IgD-negative memory B cell (primary cell): ENCODE results near the gene DNAJB1. TPM values are rescaled to one million over a fixed set of nuclear protein-coding genes. Genes with fewer than 3 reads are reported as not detected.
A peak's percentile ranks its signal among the peaks of the same experiment; 100 is the strongest.
"Not testable (repeated sequence)": the region's sequence is repeated elsewhere in the genome, so short reads cannot be mapped to it uniquely, and the experiment has no call there.

ENCODE experiments used
- H3K27ac Mint-ChIP-seq, 3 donors: one replicate each; pipeline ENCODE4 v1.8.0; 2020 to 2022; ENCODE audit warnings: mild to moderate bottlenecking in 3 of 3, mixed read lengths in 3 of 3, moderate library complexity in 1 of 3
- H3K27me3 Mint-ChIP-seq: one replicate; pipeline ENCODE4 v1.8.0; 2021; ENCODE audit warnings: mixed read lengths
- H3K36me3 Mint-ChIP-seq: one replicate; pipeline ENCODE4 v1.8.0; 2020; ENCODE audit warnings: mild to moderate bottlenecking, mixed read lengths
- H3K4me1 Mint-ChIP-seq, 3 donors: one replicate each; pipeline ENCODE4 v1.8.0; 2020 to 2022; ENCODE audit warnings: mixed read lengths in 3 of 3, mild to moderate bottlenecking in 1 of 3
- H3K4me3 Mint-ChIP-seq, 4 donors: one replicate each; pipeline ENCODE4 v1.8.0; 2020 to 2022; ENCODE audit warnings: mild to moderate bottlenecking in 4 of 4, mixed read lengths in 4 of 4, moderate library complexity in 3 of 4
- H3K9me3 Mint-ChIP-seq, 3 donors: one replicate each; pipeline ENCODE4 v1.8.0; 2020 to 2021; ENCODE audit warnings: mixed read lengths in 3 of 3, mild to moderate bottlenecking in 1 of 3
- polyA plus RNA-seq: library from polyadenylated mRNA; unstranded; fragments of 300-500 nt; fragmentation: Illumina TruSeq; gene quantifications from one replicate; pipeline ENCODE4 v1.2.3, GENCODE V29; 2021

The DNAJB1 gene
- polyA plus RNA-seq, result 77.1 TPM

GRCh38 chr19:14517840-14518505, at the start of gene DNAJB1:
TSS of gene DNAJB1 (minus strand) at chr19:14518397. CDS start at chr19:14518349, 48 bp downstream.
- Mint-ChIP-seq H3K36me3 (peaks cover 2% of the 10 kb centered on the region), H3K27me3 (no peaks in the 10 kb centered on the region), H3K4me3 (peak within 1 kb of the TSS; percentile 93 to 98 (median 94)), H3K27ac (peak within 1 kb of the TSS; percentile 95 to 99 (median 97)), H3K4me1 (peaks cover 27 to 44% (median 39%) of the 10 kb centered on the region in 3 donors), H3K9me3 (no peaks in the 10 kb centered on the region)

- H3K36me3 Mint-ChIP-seq, result peaks cover 2% of the 10 kb centered on the region
- H3K4me3 Mint-ChIP-seq, result peak overlapping the region in 1 of 4 donors; percentile 85
- no peak overlapping the region for H3K27ac Mint-ChIP-seq
- H3K4me1 Mint-ChIP-seq, result peaks cover 12 to 22% (median 14%) of the 10 kb centered on the region in 3 donors
- no peaks in the 10 kb centered on the region for H3K9me3 Mint-ChIP-seq
- no peaks in the 10 kb centered on the region for H3K27me3 Mint-ChIP-seq
Measured at GRCh38 chr19:14567079-14567478, 48.9 kb upstream of the DNAJB1 start.

- peaks cover 10 to 18% (median 15%) of the 10 kb centered on the region in 3 donors for H3K4me1 Mint-ChIP-seq
- no peaks in the 10 kb centered on the region for H3K27me3 Mint-ChIP-seq
- no peak overlapping the region for H3K27ac Mint-ChIP-seq
- peaks cover 2% of the 10 kb centered on the region for H3K36me3 Mint-ChIP-seq
- H3K9me3 Mint-ChIP-seq, result no peaks in the 10 kb centered on the region
- no peak overlapping the region for H3K4me3 Mint-ChIP-seq
Measured at GRCh38 chr19:14566712-14567077, 48.5 kb upstream of the DNAJB1 start.

GRCh38 chr19:14565765-14566711, 47.8 kb upstream of the DNAJB1 start:
- H3K36me3 Mint-ChIP-seq, result peaks cover 2% of the 10 kb centered on the region
- no peak overlapping the region for H3K4me3 Mint-ChIP-seq
- H3K27me3 Mint-ChIP-seq, result no peaks in the 10 kb centered on the region
- H3K9me3 Mint-ChIP-seq, result no peaks in the 10 kb centered on the region
- peaks cover 8 to 19% (median 13%) of the 10 kb centered on the region in 3 donors for H3K4me1 Mint-ChIP-seq
- H3K27ac Mint-ChIP-seq, result no peak overlapping the region

- H3K9me3 Mint-ChIP-seq, result no peaks in the 10 kb centered on the region
- H3K27ac Mint-ChIP-seq, result no peak overlapping the region
- H3K27me3 Mint-ChIP-seq, result no peaks in the 10 kb centered on the region
- H3K4me3 Mint-ChIP-seq, result no peak overlapping the region
- H3K36me3 Mint-ChIP-seq, result peaks cover 2% of the 10 kb centered on the region
- H3K4me1 Mint-ChIP-seq, result peaks cover 8 to 19% (median 13%) of the 10 kb centered on the region in 3 donors
Measured at GRCh38 chr19:14565298-14565679, 47.1 kb upstream of the DNAJB1 start.

- not testable (repeated sequence) for H3K4me3 Mint-ChIP-seq, H3K27ac Mint-ChIP-seq
- H3K4me1 Mint-ChIP-seq, result peaks cover 8 to 18% (median 13%) of the 10 kb centered on the region in 3 donors
Measured at GRCh38 chr19:14564652-14565297, 46.6 kb upstream of the DNAJB1 start.

GRCh38 chr19:14563989-14564651, 45.9 kb upstream of the DNAJB1 start:
- H3K9me3 Mint-ChIP-seq, result no peaks in the 10 kb centered on the region
- H3K27me3 Mint-ChIP-seq, result no peaks in the 10 kb centered on the region
- H3K27ac Mint-ChIP-seq, result peak overlapping the region in 1 of 3 donors; percentile 59
- H3K4me3 Mint-ChIP-seq, result no peak overlapping the region
- H3K36me3 Mint-ChIP-seq, result no peaks in the 10 kb centered on the region
- peaks cover 8 to 16% (median 8%) of the 10 kb centered on the region in 3 donors for H3K4me1 Mint-ChIP-seq

More at GRCh38 chr19:14564652-14565297, 46.6 kb upstream of the DNAJB1 start:
- H3K27me3 Mint-ChIP-seq, H3K9me3 Mint-ChIP-seq, H3K36me3 Mint-ChIP-seq: not testable (repeated sequence)

GRCh38 chr19:14563590-14563926, 45.4 kb upstream of the DNAJB1 start:
- Mint-ChIP-seq H3K36me3 (no peaks in the 10 kb centered on the region), H3K4me3 (no peak overlapping the region), H3K27ac (no peak overlapping the region), H3K9me3 (no peaks in the 10 kb centered on the region), H3K4me1 (peaks cover 8 to 15% (median 8%) of the 10 kb centered on the region in 3 donors), H3K27me3 (no peaks in the 10 kb centered on the region)

- peak overlapping the region in 1 of 3 donors; percentile 86 for H3K27ac Mint-ChIP-seq
- no peaks in the 10 kb centered on the region for H3K36me3 Mint-ChIP-seq
- no peaks in the 10 kb centered on the region for H3K9me3 Mint-ChIP-seq
- H3K4me1 Mint-ChIP-seq, result peaks cover 4 to 14% (median 4%) of the 10 kb centered on the region in 3 donors
- H3K27me3 Mint-ChIP-seq, result no peaks in the 10 kb centered on the region
- no peak overlapping the region for H3K4me3 Mint-ChIP-seq
Measured at GRCh38 chr19:14562660-14563589, 44.7 kb upstream of the DNAJB1 start.

- H3K27ac Mint-ChIP-seq, result no peak overlapping the region
- no peaks in the 10 kb centered on the region for H3K27me3 Mint-ChIP-seq
- H3K4me3 Mint-ChIP-seq, result no peak overlapping the region
- no peaks in the 10 kb centered on the region for H3K36me3 Mint-ChIP-seq
- H3K4me1 Mint-ChIP-seq, result peaks cover 4 to 7% (median 4%) of the 10 kb centered on the region in 3 donors
- H3K9me3 Mint-ChIP-seq, result no peaks in the 10 kb centered on the region
Measured at GRCh38 chr19:14561847-14562351, 43.7 kb upstream of the DNAJB1 start.

- Mint-ChIP-seq H3K27ac (no peak overlapping the region), H3K36me3 (no peaks in the 10 kb centered on the region), H3K27me3 (no peaks in the 10 kb centered on the region), H3K4me3 (no peak overlapping the region), H3K4me1 (peaks cover 8 to 13% (median 9%) of the 10 kb centered on the region in 3 donors), H3K9me3 (no peaks in the 10 kb centered on the region)
Measured at GRCh38 chr19:14561249-14561648, 43.1 kb upstream of the DNAJB1 start.

- no peaks in the 10 kb centered on the region for H3K27me3 Mint-ChIP-seq
- H3K36me3 Mint-ChIP-seq, result no peaks in the 10 kb centered on the region
- H3K9me3 Mint-ChIP-seq, result no peaks in the 10 kb centered on the region
- peaks cover 8 to 13% (median 13%) of the 10 kb centered on the region in 3 donors for H3K4me1 Mint-ChIP-seq
- no peak overlapping the region for H3K27ac Mint-ChIP-seq
- H3K4me3 Mint-ChIP-seq, result peak overlapping the region in 1 of 4 donors; percentile 12
Measured at GRCh38 chr19:14560776-14561108, 42.5 kb upstream of the DNAJB1 start.

- no peaks in the 10 kb centered on the region for H3K36me3 Mint-ChIP-seq
- H3K4me1 Mint-ChIP-seq, result peaks cover 8 to 13% (median 13%) of the 10 kb centered on the region in 3 donors
- peak overlapping the region in 1 of 4 donors; percentile 12 for H3K4me3 Mint-ChIP-seq
- no peaks in the 10 kb centered on the region for H3K9me3 Mint-ChIP-seq
- H3K27ac Mint-ChIP-seq, result no peak overlapping the region
- H3K27me3 Mint-ChIP-seq, result no peaks in the 10 kb centered on the region
Measured at GRCh38 chr19:14559916-14560775, 41.9 kb upstream of the DNAJB1 start.
